Naive B cell (primary cell): Measurements from ENCODE around the gene PSD2. TPM values are rescaled to one million over a fixed set of nuclear protein-coding genes. Genes with fewer than 3 reads are reported as not detected.

ENCODE experiments used
- ATAC-seq, 2 donors: fragments of 150-1000 bp; cut with Tn5 transposase; 2 replicates each; pipeline ENCODE4 v1.10.0; 2021; ENCODE audit warnings: low read depth in 2 of 2, mild to moderate bottlenecking in 2 of 2, moderate library complexity in 2 of 2
- DNase-seq: peaks from one replicate; pipeline ENCODE4 v3.0.0; 2022
- H3K27ac Mint-ChIP-seq, 6 donors: one replicate each; pipeline ENCODE4 v1.8.0; 2020 to 2022; ENCODE audit warnings: mild to moderate bottlenecking in 6 of 6, mixed read lengths in 6 of 6, moderate library complexity in 5 of 6, inconsistent platforms in 2 of 6
- H3K27me3 Mint-ChIP-seq, 3 donors: one replicate each; pipeline ENCODE4 v1.8.0; 2021 to 2022; ENCODE audit warnings: mixed read lengths in 3 of 3, mild to moderate bottlenecking in 1 of 3
- H3K36me3 Mint-ChIP-seq, 2 donors: one replicate each; pipeline ENCODE4 v1.8.0; 2020 to 2022; ENCODE audit warnings: mixed read lengths in 2 of 2, inconsistent platforms in 1 of 2, mild to moderate bottlenecking in 1 of 2
- H3K4me1 Mint-ChIP-seq, 3 donors: one replicate each; pipeline ENCODE4 v1.8.0; 2020 to 2022; ENCODE audit warnings: mixed read lengths in 3 of 3, inconsistent platforms in 1 of 3, mild to moderate bottlenecking in 1 of 3, moderate library complexity in 1 of 3
- H3K4me3 Mint-ChIP-seq, 8 donors: one replicate each; pipeline ENCODE4 v1.8.0; 2020 to 2022; ENCODE audit warnings: mild to moderate bottlenecking in 8 of 8, mixed read lengths in 8 of 8, moderate library complexity in 8 of 8, inconsistent platforms in 2 of 8
- H3K9me3 Mint-ChIP-seq, 7 donors: one replicate each; pipeline ENCODE4 v1.8.0; 2020 to 2022; ENCODE audit warnings: mixed read lengths in 7 of 7, mild to moderate bottlenecking in 5 of 7, inconsistent platforms in 2 of 7, moderate library complexity in 1 of 7
- polyA plus RNA-seq, 6 donors: library from polyadenylated mRNA; unstranded; fragments of 300-500 nt; fragmentation: Illumina TruSeq; gene quantifications; one replicate each; pipeline ENCODE4 v1.2.3, GENCODE V29; 2021; ENCODE audit warnings: low read depth in 6 of 6

Gene PSD2
- polyA plus RNA-seq, 6 donors from 2014 or later: not detected

DNA sequence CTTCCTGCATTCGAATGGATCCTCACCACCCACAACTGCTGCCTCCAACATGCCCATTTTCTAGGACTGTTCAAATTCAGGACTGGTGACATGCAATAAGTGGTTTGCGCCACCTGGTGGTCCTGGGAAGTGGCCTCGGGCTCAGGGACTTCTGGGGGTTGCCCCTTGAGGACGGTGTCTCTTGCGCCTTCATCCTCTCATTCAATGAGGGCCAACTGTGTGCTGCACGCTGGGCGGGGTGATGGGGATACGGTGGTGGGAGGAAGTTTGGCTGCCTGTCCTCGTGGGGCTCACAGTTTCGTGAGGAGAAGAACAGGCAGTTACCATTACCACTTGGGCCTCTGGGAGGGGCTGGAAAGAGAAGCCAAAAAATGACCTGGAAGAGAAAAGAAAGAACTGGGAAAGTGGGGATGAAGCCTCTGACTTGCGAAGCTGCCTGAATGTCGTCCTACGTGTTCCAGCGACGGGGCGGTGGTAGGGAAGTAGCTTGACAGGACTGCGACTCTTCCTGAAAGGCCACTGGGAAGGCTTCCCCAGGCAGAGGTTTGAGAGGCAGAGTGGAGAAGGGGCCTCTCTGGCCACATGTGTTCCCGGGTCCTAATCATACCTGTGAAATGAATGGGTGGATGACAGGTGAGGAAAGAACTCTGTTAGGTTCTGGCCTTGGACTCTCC, 49.0 kb downstream of the PSD2 start:
- peak overlapping the region in 3 of 8 donors; percentile 38 to 63 (median 49) for H3K4me3 Mint-ChIP-seq
- H3K4me1 Mint-ChIP-seq: peaks cover 8 to 21% (median 12%) of the 10 kb centered on the region in 3 donors
- H3K36me3 Mint-ChIP-seq: no peaks in the 10 kb centered on the region
- H3K27me3 Mint-ChIP-seq: peaks cover 18 to 45% (median 30%) of the 10 kb centered on the region in 3 donors
- ATAC-seq: peak; percentile 32 to 39
- no peaks in the 10 kb centered on the region for H3K9me3 Mint-ChIP-seq
- DNase-seq: peak; percentile 71
- H3K27ac Mint-ChIP-seq: peak overlapping the region in 1 of 6 donors; percentile 22

DNA sequence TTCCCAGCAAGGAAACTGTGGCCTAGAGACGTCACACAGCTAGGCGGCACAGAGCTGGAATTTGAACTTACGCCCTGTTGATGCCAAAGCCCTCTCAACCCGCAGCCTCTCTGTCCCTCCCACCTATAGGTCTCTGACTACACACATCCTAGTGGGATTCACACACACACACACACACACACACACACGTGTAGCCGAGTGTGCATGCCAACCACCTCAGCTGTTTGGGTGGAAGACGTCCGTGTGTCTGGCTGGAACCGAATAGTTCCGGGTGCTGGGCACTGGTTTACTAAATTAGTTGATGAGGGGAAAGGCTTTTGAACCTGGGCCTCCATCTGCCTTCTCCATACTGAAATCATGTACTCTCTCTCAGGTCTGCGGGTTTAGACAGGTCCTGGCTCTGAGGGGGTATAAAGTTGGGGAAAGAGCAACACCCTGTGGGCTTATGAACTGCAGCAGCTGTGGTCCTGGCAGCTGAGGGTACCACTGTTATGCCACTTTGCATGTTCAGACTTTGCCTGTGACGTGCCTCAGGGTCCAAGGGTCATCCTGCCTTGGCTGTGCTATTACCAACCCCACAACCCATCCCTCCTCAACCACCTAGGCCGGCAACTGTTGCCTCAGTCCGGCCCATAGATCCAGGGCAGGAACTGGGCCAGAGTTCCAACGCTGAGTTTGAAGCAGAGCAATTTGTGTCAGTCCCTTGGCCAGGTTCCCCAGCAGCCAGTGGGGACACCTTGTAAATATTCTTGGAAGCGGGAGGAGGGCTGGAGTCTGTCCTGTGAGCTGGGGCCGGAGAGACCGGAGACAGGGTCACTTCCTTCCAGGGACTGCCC, 50.5 kb downstream of the PSD2 start:
- Mint-ChIP-seq H3K27ac (peak overlapping the region in 1 of 6 donors; percentile 44), H3K9me3 (no peaks in the 10 kb centered on the region), H3K27me3 (peaks cover 17 to 43% (median 29%) of the 10 kb centered on the region in 3 donors), H3K4me1 (peaks cover 11 to 24% (median 17%) of the 10 kb centered on the region in 3 donors), H3K4me3 (peak overlapping the region in 3 of 8 donors; percentile 29 to 35 (median 33)), H3K36me3 (no peaks in the 10 kb centered on the region)
- no peak for DNase-seq
- ATAC-seq: no peak

DNA sequence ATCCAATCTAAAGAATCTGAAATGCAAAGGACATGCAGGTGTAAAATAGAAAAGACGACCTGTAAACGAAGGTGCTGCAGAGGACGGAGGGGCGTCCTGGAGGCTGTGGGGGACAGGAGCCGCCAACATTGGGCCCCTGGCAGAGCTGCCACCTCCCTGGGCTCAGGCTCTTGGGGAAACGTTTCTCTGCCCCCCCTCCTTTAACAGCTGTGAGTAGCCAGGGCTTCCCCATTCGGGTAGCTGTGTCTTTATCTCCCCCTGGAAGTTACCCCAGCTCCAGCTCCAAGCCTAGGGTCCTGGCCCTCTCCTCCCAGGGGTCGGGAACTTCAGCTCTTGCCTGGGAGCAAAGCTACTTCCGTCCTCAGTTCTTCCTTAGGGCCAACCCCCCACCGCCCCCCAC, 51.5 kb downstream of the PSD2 start:
- peaks cover 17 to 32% (median 29%) of the 10 kb centered on the region in 3 donors for H3K27me3 Mint-ChIP-seq
- H3K4me3 Mint-ChIP-seq: peak overlapping the region; percentile 53 to 83 (median 66)
- H3K4me1 Mint-ChIP-seq: peaks cover 11 to 24% (median 17%) of the 10 kb centered on the region in 3 donors
- no peaks in the 10 kb centered on the region for H3K36me3 Mint-ChIP-seq
- DNase-seq (no peak), ATAC-seq (no peak)
- peak overlapping the region in 2 of 6 donors; percentile 34 to 52 for H3K27ac Mint-ChIP-seq
- H3K9me3 Mint-ChIP-seq: no peaks in the 10 kb centered on the region

DNA sequence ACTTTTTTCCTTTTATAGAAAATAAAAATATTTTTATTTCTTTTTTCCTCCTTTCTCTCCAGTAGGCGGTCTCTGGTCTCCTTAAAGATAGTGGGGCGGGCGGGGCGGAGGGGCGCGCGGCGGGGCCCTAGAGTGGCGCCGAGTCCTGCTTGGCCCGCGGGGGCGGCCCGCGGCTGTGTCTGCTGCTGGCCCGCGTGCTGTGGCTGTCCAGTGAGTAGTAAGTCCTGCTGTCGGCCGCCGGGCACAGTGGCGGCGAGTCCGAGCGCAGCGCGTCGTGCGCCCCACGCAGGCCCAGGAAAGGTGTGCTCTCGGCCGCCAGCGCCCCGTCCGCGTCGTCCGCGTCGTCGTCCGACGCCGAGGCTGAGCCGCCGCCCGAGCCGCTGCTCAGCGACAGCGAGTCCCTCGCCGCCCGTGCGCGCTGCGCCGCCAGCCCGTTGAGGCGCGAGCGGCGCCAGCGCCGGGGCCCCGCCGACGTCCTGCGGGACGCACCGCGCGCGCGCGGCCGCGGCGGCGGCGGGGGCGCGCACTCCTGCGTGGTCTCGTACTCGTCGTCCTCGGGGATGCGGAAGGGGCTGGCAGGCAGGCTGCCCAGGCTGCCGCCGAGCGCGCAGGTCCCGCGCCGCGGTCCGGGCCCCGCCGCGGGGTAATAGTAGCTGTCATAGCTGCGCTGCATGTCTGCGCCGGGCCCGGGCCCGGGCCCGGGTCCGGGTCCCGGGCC, 52.3 kb downstream of the PSD2 start:
- Mint-ChIP-seq H3K36me3 (no peaks in the 10 kb centered on the region), H3K4me3 (peak overlapping the region; percentile 57 to 86 (median 67)), H3K4me1 (peaks cover 11 to 24% (median 17%) of the 10 kb centered on the region in 3 donors), H3K27me3 (peaks cover 13 to 24% (median 24%) of the 10 kb centered on the region in 3 donors), H3K27ac (peak overlapping the region in 1 of 6 donors; percentile 71), H3K9me3 (no peaks in the 10 kb centered on the region)
- peak; percentile 87 for ATAC-seq
- DNase-seq: peak; percentile 83

DNA sequence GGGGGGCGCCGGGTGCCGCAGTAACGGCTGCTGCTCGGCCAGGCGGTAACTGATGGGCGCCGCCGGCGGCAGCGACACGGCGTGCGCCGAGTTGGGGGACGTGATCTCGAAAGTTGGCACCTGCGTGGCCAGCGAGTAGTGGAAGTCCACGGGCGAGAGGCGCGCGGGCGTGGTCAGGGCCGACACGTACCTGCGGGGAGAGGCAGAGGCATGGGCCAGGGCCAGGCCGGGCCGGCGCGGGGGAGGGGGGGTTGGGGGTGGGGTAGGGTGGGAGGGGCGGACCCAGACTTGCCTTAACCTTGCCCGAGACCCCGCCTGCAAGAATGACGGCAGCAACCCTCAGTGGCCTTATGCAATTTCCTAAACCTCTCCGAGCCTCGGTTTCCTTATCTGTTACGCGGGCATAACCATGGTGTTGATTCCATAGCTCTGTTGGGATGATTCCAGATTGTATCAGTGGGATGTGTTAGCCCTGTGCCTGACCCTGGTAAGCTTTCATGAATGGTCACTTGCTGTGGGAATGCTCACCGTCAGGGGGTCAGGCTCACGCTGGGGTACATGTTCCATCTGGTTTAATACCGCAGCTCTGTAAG, 53.0 kb downstream of the PSD2 start:
- DNase-seq (no peak), ATAC-seq (peak; percentile 9 to 11)
- Mint-ChIP-seq H3K27me3 (peaks cover 12 to 23% (median 17%) of the 10 kb centered on the region in 3 donors), H3K4me1 (peaks cover 11 to 24% (median 17%) of the 10 kb centered on the region in 3 donors), H3K9me3 (no peaks in the 10 kb centered on the region), H3K27ac (peak overlapping the region in 4 of 6 donors; percentile 31 to 90 (median 52)), H3K36me3 (no peaks in the 10 kb centered on the region), H3K4me3 (peak overlapping the region; percentile 59 to 91 (median 86))

DNA sequence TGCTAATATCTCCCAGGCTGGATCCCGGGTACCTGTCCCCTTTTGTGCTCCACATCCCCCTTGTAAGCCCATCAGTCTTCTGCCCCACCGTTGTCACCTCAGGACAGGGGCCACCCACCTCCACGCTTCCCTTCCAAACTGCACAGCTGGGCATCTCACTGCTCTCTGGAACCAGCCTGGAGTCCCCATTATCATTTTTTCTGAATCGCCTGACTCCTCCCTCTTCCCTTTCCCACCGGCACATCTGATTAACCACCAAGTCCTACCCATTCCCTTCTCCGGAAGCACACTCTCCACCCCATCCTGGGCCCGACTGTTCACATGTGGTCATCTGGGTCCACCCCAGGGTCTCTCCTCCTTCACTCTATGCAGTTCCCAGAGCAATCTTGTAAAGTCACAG, 53.9 kb downstream of the PSD2 start:
- peaks cover 9 to 23% (median 15%) of the 10 kb centered on the region in 3 donors for H3K4me1 Mint-ChIP-seq
- ATAC-seq (no peak), DNase-seq (no peak)
- H3K27me3 Mint-ChIP-seq: peaks cover 10 to 19% (median 14%) of the 10 kb centered on the region in 3 donors
- H3K27ac Mint-ChIP-seq: peak overlapping the region in 4 of 6 donors; percentile 15 to 88 (median 78)
- H3K4me3 Mint-ChIP-seq: peak overlapping the region; percentile 59 to 91 (median 83)
- H3K9me3 Mint-ChIP-seq: no peaks in the 10 kb centered on the region
- H3K36me3 Mint-ChIP-seq: no peaks in the 10 kb centered on the region

DNA sequence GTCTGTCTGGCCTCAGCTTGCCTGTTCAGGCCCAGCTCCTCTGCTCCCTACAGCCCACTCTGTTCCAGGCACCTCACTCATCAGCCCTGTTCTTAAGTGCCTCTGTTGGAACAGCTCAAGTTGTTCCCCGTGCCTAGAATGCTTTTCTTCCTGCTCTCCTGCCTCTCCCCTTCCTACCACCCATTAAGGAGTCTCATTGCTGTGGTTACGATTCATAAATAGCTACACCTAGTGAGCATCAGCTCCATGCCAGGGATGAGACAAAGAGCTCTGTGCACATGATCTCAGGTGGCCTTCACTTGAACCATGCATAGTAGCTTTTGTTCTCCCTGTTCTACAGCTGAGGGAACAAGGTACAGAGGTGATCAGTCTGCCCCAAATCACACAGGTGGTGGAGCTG, 54.3 kb downstream of the PSD2 start:
- DNase-seq (no peak), ATAC-seq (no peak)
- H3K27me3 Mint-ChIP-seq: peaks cover 8 to 16% (median 10%) of the 10 kb centered on the region in 3 donors
- peaks cover 6 to 18% (median 13%) of the 10 kb centered on the region in 3 donors for H3K4me1 Mint-ChIP-seq
- no peaks in the 10 kb centered on the region for H3K36me3 Mint-ChIP-seq
- peak overlapping the region in 4 of 6 donors; percentile 61 to 88 (median 78) for H3K27ac Mint-ChIP-seq
- no peaks in the 10 kb centered on the region for H3K9me3 Mint-ChIP-seq
- H3K4me3 Mint-ChIP-seq: peak overlapping the region; percentile 37 to 89 (median 78)

DNA sequence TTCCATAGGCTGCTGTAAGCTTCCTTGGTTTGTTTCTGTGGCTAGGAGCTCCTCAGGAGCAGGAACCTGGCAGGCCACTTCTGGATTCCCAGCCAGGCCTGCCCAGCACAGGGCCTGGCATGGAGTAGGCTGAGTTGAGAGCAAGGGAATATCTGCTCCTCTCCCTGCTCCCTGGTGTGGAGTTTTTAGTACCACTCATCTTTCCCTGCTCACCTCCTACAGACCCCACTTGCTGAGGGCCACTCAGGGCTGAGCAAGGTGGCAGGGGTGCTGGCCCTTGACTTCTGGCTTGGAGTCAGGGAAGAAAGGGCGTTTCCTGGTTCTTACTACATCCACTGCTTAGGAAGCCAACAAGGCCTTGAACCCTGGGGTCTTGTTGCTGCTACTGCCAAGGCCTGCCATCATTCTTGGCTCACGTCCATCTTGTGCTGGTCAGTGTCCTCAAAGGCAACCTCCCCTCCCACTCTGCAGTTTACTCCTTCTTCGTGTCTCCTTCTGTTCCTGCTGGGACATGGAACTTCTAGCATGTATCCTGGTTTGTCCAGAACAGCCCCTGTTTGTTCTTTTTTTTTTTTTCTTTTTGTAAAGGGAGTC, 54.9 kb downstream of the PSD2 start:
- no peaks in the 10 kb centered on the region for H3K9me3 Mint-ChIP-seq
- DNase-seq: no peak
- no peaks in the 10 kb centered on the region for H3K36me3 Mint-ChIP-seq
- peaks cover 4 to 16% (median 4%) of the 10 kb centered on the region in 3 donors for H3K27me3 Mint-ChIP-seq
- peak overlapping the region in 4 of 8 donors; percentile 37 to 89 (median 86) for H3K4me3 Mint-ChIP-seq
- H3K4me1 Mint-ChIP-seq: peaks cover 6 to 18% (median 13%) of the 10 kb centered on the region in 3 donors
- H3K27ac Mint-ChIP-seq: peak overlapping the region in 1 of 6 donors; percentile 75
- no peak for ATAC-seq

DNA sequence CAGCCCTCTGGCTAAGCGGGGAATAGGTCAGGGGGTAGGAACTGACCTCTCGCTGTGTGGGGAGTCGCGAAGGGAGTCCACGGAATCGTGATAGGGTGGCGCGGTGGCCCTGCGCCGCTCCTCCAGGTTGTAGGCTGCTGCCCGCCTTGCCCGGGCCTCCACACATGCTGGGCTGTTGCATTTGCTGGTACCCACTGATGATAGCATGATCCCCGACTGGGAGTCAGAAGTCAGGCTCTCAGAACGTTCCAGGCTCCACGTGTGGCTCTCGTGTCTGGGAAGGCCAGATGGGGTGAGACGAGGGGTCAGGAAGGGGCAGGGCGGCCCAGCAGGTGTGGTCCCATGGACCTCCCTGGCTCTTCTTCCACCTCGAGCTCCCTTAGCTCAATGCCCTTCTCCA, 56.0 kb downstream of the PSD2 start:
- Mint-ChIP-seq H3K4me1 (peaks cover 6 to 18% (median 13%) of the 10 kb centered on the region in 3 donors), H3K27me3 (peaks cover 0 to 7% (median 0%) of the 10 kb centered on the region in 3 donors), H3K9me3 (no peaks in the 10 kb centered on the region), H3K4me3 (peak overlapping the region in 1 of 8 donors; percentile 86), H3K27ac (peak overlapping the region in 1 of 6 donors; percentile 28), H3K36me3 (no peaks in the 10 kb centered on the region)
- ATAC-seq: no peak
- DNase-seq: no peak

DNA sequence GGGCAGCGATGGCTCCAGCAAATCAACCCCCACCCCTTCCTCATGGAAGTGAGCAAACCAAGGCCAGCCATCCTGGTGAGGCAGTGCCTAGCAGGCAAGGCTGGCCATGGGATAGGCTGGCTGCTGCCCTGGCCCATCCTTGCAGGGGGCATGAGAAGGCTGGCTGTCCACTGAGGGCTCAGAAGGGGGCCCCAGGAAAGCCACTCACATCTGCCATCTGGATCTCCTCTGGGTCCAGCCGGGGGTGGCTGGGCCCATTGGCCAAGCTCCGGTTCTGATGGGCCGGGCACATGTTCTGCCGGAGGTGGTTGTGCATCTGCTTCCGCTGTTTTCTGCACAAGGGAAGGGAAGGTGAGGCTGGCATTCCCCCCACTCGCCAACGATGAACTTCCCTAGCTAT, 57.1 kb downstream of the PSD2 start:
- DNase-seq (no peak), ATAC-seq (no peak)
- H3K27me3 Mint-ChIP-seq: peaks cover 0 to 7% (median 0%) of the 10 kb centered on the region in 3 donors
- H3K4me1 Mint-ChIP-seq: peaks cover 6 to 9% (median 9%) of the 10 kb centered on the region in 3 donors
- no peaks in the 10 kb centered on the region for H3K9me3 Mint-ChIP-seq
- no peaks in the 10 kb centered on the region for H3K36me3 Mint-ChIP-seq
- peak overlapping the region in 1 of 6 donors; percentile 20 for H3K27ac Mint-ChIP-seq
- H3K4me3 Mint-ChIP-seq: peak overlapping the region in 1 of 8 donors; percentile 54

DNA sequence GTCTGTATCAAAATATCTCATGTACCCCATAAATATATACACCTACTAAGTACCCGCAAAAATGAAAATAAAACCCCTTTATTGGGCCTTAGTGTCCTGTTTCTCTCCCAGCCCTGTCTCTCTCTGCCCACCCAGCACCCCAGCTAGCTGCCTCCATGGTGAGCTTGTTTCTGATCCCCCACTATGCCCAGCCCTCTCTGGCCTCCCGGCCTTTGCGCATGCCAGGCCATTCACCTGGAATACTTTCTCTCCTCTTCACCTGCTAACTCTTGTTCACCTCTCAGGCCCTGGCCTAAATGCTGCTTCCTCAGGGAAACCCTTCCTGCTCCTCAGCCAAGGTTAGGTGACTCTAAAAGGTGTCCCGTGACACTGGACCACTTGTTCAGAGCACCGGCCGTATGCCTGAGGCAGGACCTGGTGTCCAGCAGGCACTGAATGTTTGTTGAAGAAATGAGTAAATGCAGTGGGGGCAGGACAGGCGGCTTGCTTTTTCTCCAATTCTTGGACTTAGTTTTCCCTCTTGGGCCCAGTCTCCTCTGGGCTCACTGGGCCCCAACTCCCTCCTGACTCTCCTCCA, 58.5 kb downstream of the PSD2 start:
- peaks cover 0 to 7% (median 0%) of the 10 kb centered on the region in 3 donors for H3K27me3 Mint-ChIP-seq
- ATAC-seq (no peak), DNase-seq (no peak)
- H3K36me3 Mint-ChIP-seq: no peaks in the 10 kb centered on the region
- H3K9me3 Mint-ChIP-seq: no peaks in the 10 kb centered on the region
- peak overlapping the region in 1 of 6 donors; percentile 25 for H3K27ac Mint-ChIP-seq
- H3K4me3 Mint-ChIP-seq: peak overlapping the region in 1 of 8 donors; percentile 28
- peaks cover 6 to 9% (median 6%) of the 10 kb centered on the region in 3 donors for H3K4me1 Mint-ChIP-seq

DNA sequence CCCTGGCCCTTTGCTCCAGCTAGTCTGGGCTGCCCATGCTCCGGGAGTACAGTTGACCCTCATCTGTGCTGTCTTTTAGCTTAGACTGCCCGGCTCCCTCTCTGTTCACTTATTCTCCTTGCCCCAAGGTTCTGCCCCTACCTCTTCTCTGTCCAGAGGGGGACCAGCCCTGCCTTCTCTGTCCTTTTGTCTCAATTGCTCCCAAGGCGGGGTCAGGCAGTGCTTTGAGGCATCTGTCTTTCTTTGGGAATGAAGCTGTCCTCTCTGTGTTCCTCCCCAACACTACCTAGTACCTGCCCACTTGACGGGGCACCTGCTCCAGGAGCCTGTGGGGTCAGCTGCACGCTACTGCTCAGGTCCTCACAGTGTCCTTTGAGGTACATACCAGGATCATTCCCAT, 59.3 kb downstream of the PSD2 start:
- H3K4me3 Mint-ChIP-seq: no peak overlapping the region

More for the DNA sequence above, 59.3 kb downstream of the PSD2 start:
- H3K27ac Mint-ChIP-seq: peak overlapping the region in 2 of 6 donors; percentile 10 to 64
- DNase-seq (no peak), ATAC-seq (no peak)
- H3K4me1 Mint-ChIP-seq: peaks cover 0 to 2% (median 1%) of the 10 kb centered on the region in 3 donors
- no peaks in the 10 kb centered on the region for H3K9me3 Mint-ChIP-seq
- peaks cover 0 to 7% (median 0%) of the 10 kb centered on the region in 3 donors for H3K27me3 Mint-ChIP-seq
- no peaks in the 10 kb centered on the region for H3K36me3 Mint-ChIP-seq
